HepG2 (cell line): Measurements from ENCODE around the gene RBPMS2. TPM values are rescaled to one million over a fixed set of nuclear protein-coding genes. Genes with fewer than 3 reads are reported as not detected.

Source experiments
- ATAC-seq: fragments of 200-7000 bp; cut with Tn5 transposase; 3 replicates; pipeline ENCODE4 v1.9.1; 2020; ENCODE audit warnings: mild to moderate bottlenecking, moderate library complexity
- BruUV-seq: library from RNA; stranded (reverse); fragments of 400-500 nt; replicated peaks from 2 replicates; lab custom pipeline; 2021; lab: Mats Ljungman, UMichigan
- CTCF ChIA-PET: fragments of 300-600 bp; formaldehyde crosslinking; extraction: SDS; loops from one replicate; lab custom pipeline; 2021; ENCODE audit warnings: low total read pairs, inconsistent platforms, low intra/inter-chr PET ratio; lab: Yijun Ruan, JAX
- POLR2A ChIA-PET: fragments of 350-600 bp; sonication (Branson Sonifier 250); formaldehyde crosslinking; loops from one replicate; lab custom pipeline; 2020; ENCODE audit warnings: antibody characterized with exemption, inconsistent platforms; lab: Yijun Ruan, JAX
- DNase-seq: peaks from one replicate; pipeline ENCODE4 v3.0.0-alpha.2; 2015; ENCODE audit warnings: low spot score
- FAIRE-seq: peaks from 3 replicates; lab custom pipeline; 2011; peaks lifted over from hg19 to GRCh38; lab: Jason Lieb, UNC
- H2AFZ ChIP-seq: one replicate; pipeline ENCODE4 v1.6.1; 2011; ENCODE audit warnings: low read length, inconsistent platforms
- H3K27ac ChIP-seq: fragments of 300-600 bp; 3 replicates; pipeline ENCODE4 v1.8.0; 2011; ENCODE audit warnings: mixed run types, mild to moderate bottlenecking, mixed read lengths, low read length, inconsistent platforms; ENCODE audit not compliant: insufficient read depth; ENCODE audit errors: extremely low read length
- H3K27me3 ChIP-seq, 2 experiments: fragments of 200-600 bp in 1 of 2; 2 replicates in 1 of 2; 3 replicates in 1 of 2; pipeline versions ENCODE4 v1.6.0 to v1.8.0; 2011; ENCODE audit warnings: low read length in 2 of 2, mild to moderate bottlenecking in 2 of 2, moderate library complexity in 2 of 2, inconsistent platforms in 1 of 2; ENCODE audit not compliant: insufficient read depth in 2 of 2, control insufficient read depth in 1 of 2
- H3K36me3 ChIP-seq, 2 experiments: fragments of 200-600 bp in 1 of 2; replicated peaks in 1 of 2; 2 replicates in 1 of 2; 3 replicates in 1 of 2; pipeline versions ENCODE4 v1.5.1 to v1.8.0; 2011; ENCODE audit warnings: low read length in 2 of 2, inconsistent platforms in 1 of 2; ENCODE audit not compliant: insufficient read depth in 2 of 2, control insufficient read depth in 1 of 2
- H3K4me1 ChIP-seq: 2 replicates; pipeline ENCODE4 v1.5.1; 2012; ENCODE audit warnings: low read length, inconsistent platforms; ENCODE audit not compliant: insufficient read depth
- H3K4me2 ChIP-seq: 2 replicates; pipeline ENCODE4 v1.6.0; 2011; ENCODE audit warnings: low read depth, low read length, inconsistent platforms
- H3K4me3 ChIP-seq, 3 experiments: fragments of 200-600 bp in 1 of 3; sonication (generic), shearing (Covaris generic) in 1 of 3; replicated peaks in 1 of 3; 2 replicates each; pipeline ENCODE4 v1.5.1; 2011 to 2016; ENCODE audit warnings: low read length in 3 of 3, inconsistent platforms in 2 of 3, low read depth in 2 of 3, mild to moderate bottlenecking in 2 of 3, control low read depth in 1 of 3, mixed read lengths in 1 of 3; ENCODE audit not compliant: insufficient read depth in 1 of 3
- H3K79me2 ChIP-seq: one replicate; pipeline ENCODE4 v1.6.1; 2011; ENCODE audit warnings: low read length, inconsistent platforms; ENCODE audit not compliant: insufficient read depth
- H3K9ac ChIP-seq: 2 replicates; pipeline ENCODE4 v1.6.0; 2011; ENCODE audit warnings: mild to moderate bottlenecking, low read depth, low read length, inconsistent platforms; ENCODE audit not compliant: insufficient read depth
- H3K9me3 ChIP-seq: 2 replicates; pipeline ENCODE4 v1.5.1; 2012; ENCODE audit warnings: mild to moderate bottlenecking, low read length
- H4K20me1 ChIP-seq: 2 replicates; pipeline ENCODE4 v1.6.0; 2011; ENCODE audit warnings: inconsistent platforms, mild to moderate bottlenecking, low read length, moderate library complexity; ENCODE audit not compliant: insufficient read depth
- ATF2 ChIP-seq: sonication (generic); formaldehyde crosslinking; IDR thresholded peaks from 2 replicates; pipeline ENCODE4 v1.4.0; 2020; ENCODE audit warnings: missing genetic modification reagents
- FOXK2 ChIP-seq: fragments of 450-650 bp; IDR thresholded peaks from 2 replicates; pipeline ENCODE4 v1.6.1; 2016
- HNRNPLL ChIP-seq: fragments of 200-400 bp; formaldehyde crosslinking; IDR thresholded peaks from 2 replicates; pipeline ENCODE4 v1.6.1; 2017; ENCODE audit warnings: mild to moderate bottlenecking, low read depth, low read length; ENCODE audit not compliant: poor library complexity, severe bottlenecking
- JDP2 ChIP-seq: sonication (generic); formaldehyde crosslinking; IDR thresholded peaks from 2 replicates; pipeline ENCODE4 v1.8.1; 2022; ENCODE audit warnings: missing genetic modification reagents, borderline replicate concordance
- MYNN ChIP-seq: sonication (generic); formaldehyde crosslinking; IDR thresholded peaks from 2 replicates; pipeline ENCODE4 v1.4.0; 2020; ENCODE audit warnings: mild to moderate bottlenecking, low read depth, missing genetic modification reagents
- NAIF1 ChIP-seq: sonication (generic); formaldehyde crosslinking; IDR thresholded peaks from 2 replicates; pipeline ENCODE4 v1.5.0; 2020; ENCODE audit warnings: mild to moderate bottlenecking, missing genetic modification reagents, borderline replicate concordance
- NFATC3 ChIP-seq: sonication (generic); formaldehyde crosslinking; IDR thresholded peaks from 2 replicates; pipeline ENCODE4 v1.5.1; 2020; ENCODE audit warnings: mild to moderate bottlenecking, missing genetic modification reagents
- RCOR2 ChIP-seq: IDR thresholded peaks from 2 replicates; pipeline ENCODE4 v1.6.1; 2016; ENCODE audit warnings: missing biosample characterization, missing genetic modification reagents
- RNF2 ChIP-seq: fragments of 450-650 bp; conservative IDR thresholded peaks from 2 replicates; pipeline ENCODE4 v1.6.1; 2016; ENCODE audit warnings: low read depth
- SKI ChIP-seq: fragments of 450-650 bp; IDR thresholded peaks from one replicate; pipeline ENCODE4 v1.6.1; 2018; ENCODE audit warnings: mild to moderate bottlenecking; ENCODE audit not compliant: partially characterized antibody
- SMAD3 ChIP-seq: sonication (generic); formaldehyde crosslinking; IDR thresholded peaks from 2 replicates; pipeline ENCODE4 v1.4.0; 2020; ENCODE audit warnings: missing genetic modification reagents
- TAF15 ChIP-seq: fragments of 200-400 bp; formaldehyde crosslinking; IDR thresholded peaks from one replicate; pipeline ENCODE4 v1.6.1; 2018; ENCODE audit warnings: mild to moderate bottlenecking, low read depth, low read length; ENCODE audit not compliant: poor library complexity, severe bottlenecking
- U2AF2 ChIP-seq: fragments of 200-400 bp; formaldehyde crosslinking; IDR thresholded peaks from 2 replicates; pipeline ENCODE4 v1.6.1; 2017; ENCODE audit warnings: low read depth, mild to moderate bottlenecking, low read length
- YEATS4 ChIP-seq: sonication (generic); formaldehyde crosslinking; IDR thresholded peaks from 2 replicates; pipeline ENCODE4 v1.4.0; 2020; ENCODE audit warnings: missing genetic modification reagents, borderline replicate concordance
- ZNF777 ChIP-seq: sonication (generic); formaldehyde crosslinking; IDR thresholded peaks from 2 replicates; pipeline ENCODE4 v1.4.0; 2020; ENCODE audit warnings: missing genetic modification reagents
- WGBS: methylation state at CpG from one replicate; pipeline ENCODE4 v1.1.6; 2017; ENCODE audit warnings: low lambda C conversion rate; 5-methylcytosine and 5-hydroxymethylcytosine counted together
- in situ Hi-C: cut with HindIII; loops from 2 replicates; pipeline ENCODE4 v1.10.0; 2017; ENCODE audit warnings: low pct_unique_long_range_greater_than_20kb; ENCODE audit not compliant: extremely low pct_ligation_motif_present
- intact Hi-C: fragments of 100-400 bp; cut with micrococcal nuclease; formaldehyde crosslinking; loops from one replicate; pipeline ENCODE4 v1.10.0; 2022; ENCODE audit not compliant: unreplicated experiment
- polyA plus RNA-seq, 8 experiments: library from polyadenylated mRNA; depleted of rRNA in 3 of 8; stranded (reverse) in 7 of 8; unstranded in 1 of 8; fragments of >200 nt; fragmentation: Illumina TruSeq in 4 of 8; extraction: Trizol in 4 of 8; gene quantifications; 2 replicates each; pipeline versions ENCODE4 v1.2.1 to v1.2.3, GENCODE V29; 2011 to 2016; ENCODE audit warnings: low read depth in 4 of 8, missing spikeins in 1 of 8, mixed read lengths in 1 of 8; ENCODE audit not compliant: insufficient read depth in 1 of 8
- total RNA-seq, 5 experiments: library from RNA; depleted of rRNA; stranded (reverse); fragments of >200 nt; fragmentation: Illumina TruSeq; extraction: Trizol; gene quantifications; 2 replicates each; pipeline ENCODE4 v1.2.3, GENCODE V29; 2016; ENCODE audit warnings: low read depth in 1 of 5
- TF ChIP-seq, protein P1 (sequence below): sonication (generic); formaldehyde crosslinking; IDR thresholded peaks from 2 replicates; pipeline ENCODE4 v1.4.0; 2020; ENCODE audit warnings: missing genetic modification reagents
- TF ChIP-seq, protein P2 (sequence below): sonication (generic); formaldehyde crosslinking; IDR thresholded peaks from 2 replicates; pipeline ENCODE4 v1.4.0; 2020; ENCODE audit warnings: missing genetic modification reagents
- TF ChIP-seq, protein P3 (sequence below): sonication (generic); formaldehyde crosslinking; conservative IDR thresholded peaks from 2 replicates; pipeline ENCODE4 v1.4.0; 2020; ENCODE audit warnings: missing genetic modification reagents

The RBPMS2 gene
- total and polyA plus RNA-seq, 2 of the 13 experiments (the other 11 are each of a cell fraction or from before 2014, with no cell fraction given), result 0.08 TPM; not detected in 1

- in situ Hi-C loops, result no loop called here
- Histone ChIP-seq H3K27ac (no peak overlapping the region), H3K4me2 (no peak overlapping the region), H3K4me3 (no peak overlapping the region), H3K9me3 (no peaks in the 10 kb centered on the region), H3K79me2 (no peaks in the 10 kb centered on the region), H4K20me1 (no peaks in the 10 kb centered on the region), H3K4me1 (peaks cover 18% of the 10 kb centered on the region), H2AFZ (no peak overlapping the region), H3K27me3 (peaks cover 1 to 18% of the 10 kb centered on the region in 2 experiments; a peak in 4 of 5 replicates), H3K9ac (no peak overlapping the region), H3K36me3 (no peaks in the 10 kb centered on the region)
- POLR2A ChIA-PET, result no interaction called here
- BruUV-seq, result no TSS peak
- WGBS, result no CpG with 5 or more reads among the region's 8 CpGs
- DNase-seq (no peak), ATAC-seq (no peak), FAIRE-seq (no peak)
- CTCF ChIA-PET, result no interaction called here
- no peak for TF ChIP-seq MYNN (CRISPR knock-in tag)
- TF ChIP-seq, protein P1, sequence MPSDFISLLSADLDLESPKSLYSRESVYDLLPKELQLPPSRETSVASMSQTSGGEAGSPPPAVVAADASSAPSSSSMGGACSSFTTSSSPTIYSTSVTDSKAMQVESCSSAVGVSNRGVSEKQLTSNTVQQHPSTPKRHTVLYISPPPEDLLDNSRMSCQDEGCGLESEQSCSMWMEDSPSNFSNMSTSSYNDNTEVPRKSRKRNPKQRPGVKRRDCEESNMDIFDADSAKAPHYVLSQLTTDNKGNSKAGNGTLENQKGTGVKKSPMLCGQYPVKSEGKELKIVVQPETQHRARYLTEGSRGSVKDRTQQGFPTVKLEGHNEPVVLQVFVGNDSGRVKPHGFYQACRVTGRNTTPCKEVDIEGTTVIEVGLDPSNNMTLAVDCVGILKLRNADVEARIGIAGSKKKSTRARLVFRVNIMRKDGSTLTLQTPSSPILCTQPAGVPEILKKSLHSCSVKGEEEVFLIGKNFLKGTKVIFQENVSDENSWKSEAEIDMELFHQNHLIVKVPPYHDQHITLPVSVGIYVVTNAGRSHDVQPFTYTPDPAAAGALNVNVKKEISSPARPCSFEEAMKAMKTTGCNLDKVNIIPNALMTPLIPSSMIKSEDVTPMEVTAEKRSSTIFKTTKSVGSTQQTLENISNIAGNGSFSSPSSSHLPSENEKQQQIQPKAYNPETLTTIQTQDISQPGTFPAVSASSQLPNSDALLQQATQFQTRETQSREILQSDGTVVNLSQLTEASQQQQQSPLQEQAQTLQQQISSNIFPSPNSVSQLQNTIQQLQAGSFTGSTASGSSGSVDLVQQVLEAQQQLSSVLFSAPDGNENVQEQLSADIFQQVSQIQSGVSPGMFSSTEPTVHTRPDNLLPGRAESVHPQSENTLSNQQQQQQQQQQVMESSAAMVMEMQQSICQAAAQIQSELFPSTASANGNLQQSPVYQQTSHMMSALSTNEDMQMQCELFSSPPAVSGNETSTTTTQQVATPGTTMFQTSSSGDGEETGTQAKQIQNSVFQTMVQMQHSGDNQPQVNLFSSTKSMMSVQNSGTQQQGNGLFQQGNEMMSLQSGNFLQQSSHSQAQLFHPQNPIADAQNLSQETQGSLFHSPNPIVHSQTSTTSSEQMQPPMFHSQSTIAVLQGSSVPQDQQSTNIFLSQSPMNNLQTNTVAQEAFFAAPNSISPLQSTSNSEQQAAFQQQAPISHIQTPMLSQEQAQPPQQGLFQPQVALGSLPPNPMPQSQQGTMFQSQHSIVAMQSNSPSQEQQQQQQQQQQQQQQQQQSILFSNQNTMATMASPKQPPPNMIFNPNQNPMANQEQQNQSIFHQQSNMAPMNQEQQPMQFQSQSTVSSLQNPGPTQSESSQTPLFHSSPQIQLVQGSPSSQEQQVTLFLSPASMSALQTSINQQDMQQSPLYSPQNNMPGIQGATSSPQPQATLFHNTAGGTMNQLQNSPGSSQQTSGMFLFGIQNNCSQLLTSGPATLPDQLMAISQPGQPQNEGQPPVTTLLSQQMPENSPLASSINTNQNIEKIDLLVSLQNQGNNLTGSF (CRISPR knock-in tag), result no peak
- no peak for TF ChIP-seq FOXK2
- no peak for TF ChIP-seq ZNF777 (CRISPR knock-in tag)
- TF ChIP-seq TAF15, result no peak
- TF ChIP-seq ATF2, result no peak
- TF ChIP-seq, protein P2, sequence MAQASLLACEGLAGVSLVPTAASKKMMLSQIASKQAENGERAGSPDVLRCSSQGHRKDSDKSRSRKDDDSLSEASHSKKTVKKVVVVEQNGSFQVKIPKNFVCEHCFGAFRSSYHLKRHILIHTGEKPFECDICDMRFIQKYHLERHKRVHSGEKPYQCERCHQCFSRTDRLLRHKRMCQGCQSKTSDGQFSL (CRISPR knock-in tag), result no peak
- no peak for TF ChIP-seq JDP2 (CRISPR knock-in tag)
- no peak for TF ChIP-seq NFATC3
- no peak for TF ChIP-seq SMAD3 (CRISPR knock-in tag)
- TF ChIP-seq NAIF1 (CRISPR knock-in tag), result no peak
- no peak for TF ChIP-seq HNRNPLL
- TF ChIP-seq, protein P3, sequence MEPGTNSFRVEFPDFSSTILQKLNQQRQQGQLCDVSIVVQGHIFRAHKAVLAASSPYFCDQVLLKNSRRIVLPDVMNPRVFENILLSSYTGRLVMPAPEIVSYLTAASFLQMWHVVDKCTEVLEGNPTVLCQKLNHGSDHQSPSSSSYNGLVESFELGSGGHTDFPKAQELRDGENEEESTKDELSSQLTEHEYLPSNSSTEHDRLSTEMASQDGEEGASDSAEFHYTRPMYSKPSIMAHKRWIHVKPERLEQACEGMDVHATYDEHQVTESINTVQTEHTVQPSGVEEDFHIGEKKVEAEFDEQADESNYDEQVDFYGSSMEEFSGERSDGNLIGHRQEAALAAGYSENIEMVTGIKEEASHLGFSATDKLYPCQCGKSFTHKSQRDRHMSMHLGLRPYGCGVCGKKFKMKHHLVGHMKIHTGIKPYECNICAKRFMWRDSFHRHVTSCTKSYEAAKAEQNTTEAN, result no peak
- no peak for TF ChIP-seq RNF2
- no peak for TF ChIP-seq YEATS4 (CRISPR knock-in tag)
- TF ChIP-seq RCOR2 (CRISPR knock-in tag), result no peak
- TF ChIP-seq U2AF2, result no peak
- TF ChIP-seq SKI, result no peak
- intact Hi-C loops, result no loop called here
These were observed 12.4 kb downstream of the RBPMS2 start for GRCh38 chr15:64763021-64763420.
